ENCODE measurements around the gene KRTAP9-7.
"Not testable (repeated sequence)": the region's sequence is repeated elsewhere in the genome, so short reads cannot be mapped to it uniquely, and the experiment has no call there.

The KRTAP9-7 gene

GRCh38 chr17:41275648-41276190, at the start of gene KRTAP9-7:
KRTAP9-7 (plus strand) TSS chr17:41275698; CDS start chr17:41275698, 0 bp downstream.
- not testable (repeated sequence) for DNase-seq (ENCODE audit: low spot score)

GRCh38 chr17:41226051-41226450, 49.4 kb upstream of the KRTAP9-7 start:
- no peak for DNase-seq (ENCODE audit: low spot score)

- not testable (repeated sequence) for DNase-seq (ENCODE audit: low spot score)
These were observed 48.9 kb upstream of the KRTAP9-7 start, which contains the start of gene KRTAP9-2 for GRCh38 chr17:41226598-41227095. KRTAP9-2 (plus strand) TSS chr17:41226648; CDS start chr17:41226655, 7 bp downstream.

- DNase-seq (ENCODE audit: low spot score): no peak
These were observed 45.4 kb upstream of the KRTAP9-7 start for GRCh38 chr17:41230094-41230493.

- no peak for DNase-seq (ENCODE audit: low spot score)
These were observed 43.8 kb upstream of the KRTAP9-7 start for GRCh38 chr17:41231731-41232130.

GRCh38 chr17:41232399-41233105, 42.9 kb upstream of the KRTAP9-7 start, which contains the start of gene KRTAP9-3:
KRTAP9-3 (plus strand) TSS chr17:41232449; CDS start chr17:41232502, 53 bp downstream.
- not testable (repeated sequence) for DNase-seq (ENCODE audit: low spot score)

GRCh38 chr17:41237116-41237515, 38.4 kb upstream of the KRTAP9-7 start:
- not testable (repeated sequence) for DNase-seq (ENCODE audit: low spot score)

- not testable (repeated sequence) for DNase-seq (ENCODE audit: low spot score)
These were observed 37.5 kb upstream of the KRTAP9-7 start, which contains the start of gene KRTAP9-8 for GRCh38 chr17:41237949-41238437. KRTAP9-8 (plus strand) TSS chr17:41237999; CDS start chr17:41238052, 53 bp downstream.

GRCh38 chr17:41246995-41247787, 28.3 kb upstream of the KRTAP9-7 start:
- not testable (repeated sequence) for DNase-seq (ENCODE audit: low spot score)

GRCh38 chr17:41249637-41250240, 25.8 kb upstream of the KRTAP9-7 start, which contains the start of gene KRTAP9-4:
KRTAP9-4 (plus strand) TSS chr17:41249687; CDS start chr17:41249721, 34 bp downstream.
- DNase-seq (ENCODE audit: low spot score): not testable (repeated sequence)

GRCh38 chr17:41251261-41251660, 24.2 kb upstream of the KRTAP9-7 start:
- DNase-seq (ENCODE audit: low spot score): no peak

- no peak for DNase-seq (ENCODE audit: low spot score)
These were observed 20.6 kb upstream of the KRTAP9-7 start for GRCh38 chr17:41254861-41255260.

GRCh38 chr17:41255381-41256290, 19.9 kb upstream of the KRTAP9-7 start, which contains the start of gene KRTAP9-9:
KRTAP9-9 (plus strand) TSS chr17:41255384.
- DNase-seq (ENCODE audit: low spot score): not testable (repeated sequence)

GRCh38 chr17:41256291-41256685, 19.2 kb upstream of the KRTAP9-7 start:
- DNase-seq (ENCODE audit: low spot score): no peak

GRCh38 chr17:41258406-41258805, 17.1 kb upstream of the KRTAP9-7 start:
- no peak for DNase-seq (ENCODE audit: low spot score)

- DNase-seq (ENCODE audit: low spot score): no peak
These were observed 12.3 kb upstream of the KRTAP9-7 start for GRCh38 chr17:41263212-41263611.

GRCh38 chr17:41264599-41264998, 10.9 kb upstream of the KRTAP9-7 start:
- no peak for DNase-seq (ENCODE audit: low spot score)

- no peak for DNase-seq (ENCODE audit: low spot score)
These were observed 10.4 kb upstream of the KRTAP9-7 start, which contains the start of gene KRTAP9-6 for GRCh38 chr17:41265078-41265477. KRTAP9-6 (plus strand) TSS chr17:41265378; CDS start chr17:41265378, 0 bp downstream.

GRCh38 chr17:41267711-41268110, 7.8 kb upstream of the KRTAP9-7 start:
- no peak for DNase-seq (ENCODE audit: low spot score)

GRCh38 chr17:41271323-41271722, 4.2 kb upstream of the KRTAP9-7 start:
- DNase-seq (ENCODE audit: low spot score): not testable (repeated sequence)

Measured in iPS-NIHi11 (cell line).